ENCODE data around the gene ATAD2B.

The ATAD2B gene

GRCh38 chr2:23839919-23840578, 86.9 kb downstream of the ATAD2B start:
- in situ Hi-C loops (cut with HindIII; ENCODE audit: low sequenced_read_pairs), result no loop called here

GRCh38 chr2:23838996-23839395, 87.9 kb downstream of the ATAD2B start:
- in situ Hi-C loops (cut with HindIII; ENCODE audit: low sequenced_read_pairs), result no loop called here

DNA sequence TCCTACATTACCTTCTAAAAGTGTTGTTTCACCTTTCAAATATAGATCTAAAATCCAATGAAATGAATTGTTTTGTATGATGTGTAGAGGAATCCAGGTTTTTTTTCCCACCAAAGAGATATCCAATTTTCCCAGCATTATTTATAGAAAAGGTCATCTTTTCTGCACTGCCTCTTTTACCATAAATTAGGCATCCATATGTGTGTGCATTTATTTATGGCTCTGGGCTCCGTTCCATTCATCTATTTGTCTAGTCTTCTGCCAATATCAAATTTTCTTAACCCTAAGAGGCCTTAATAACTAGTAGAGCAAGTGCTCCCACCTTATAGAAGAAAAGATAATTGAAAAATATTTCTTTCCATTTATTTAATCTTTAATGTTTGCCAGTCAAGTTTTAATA, 88.3 kb downstream of the ATAD2B start:
- in situ Hi-C loops (cut with HindIII; ENCODE audit: low sequenced_read_pairs), result no loop called here

DNA sequence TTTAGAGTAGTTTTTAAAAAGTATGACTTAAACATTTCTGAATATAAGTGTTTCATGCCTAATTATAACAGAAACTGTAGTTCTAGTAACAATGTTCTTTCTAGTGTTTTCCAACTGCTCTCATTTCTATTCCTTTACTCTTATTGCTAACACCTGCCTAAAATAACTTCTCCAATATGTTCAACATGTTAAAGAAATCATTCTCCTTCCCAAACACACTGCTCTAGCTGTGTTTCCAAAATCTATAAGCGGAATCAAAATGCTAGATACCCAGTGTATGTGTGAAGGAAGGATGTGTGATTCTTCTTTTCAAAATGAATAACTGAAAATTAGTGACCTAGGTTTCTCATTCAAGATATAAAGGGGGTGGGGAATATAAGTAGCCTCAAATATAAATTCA, 89.1 kb downstream of the ATAD2B start:
- in situ Hi-C loops (cut with HindIII; ENCODE audit: low sequenced_read_pairs), result no loop called here

GRCh38 chr2:23836971-23837565, 89.9 kb downstream of the ATAD2B start:
- in situ Hi-C loops (cut with HindIII; ENCODE audit: low sequenced_read_pairs), result no loop called here

- in situ Hi-C loops (cut with HindIII; ENCODE audit: low sequenced_read_pairs), result no loop called here
Observed at GRCh38 chr2:23836505-23836904, 90.4 kb downstream of the ATAD2B start.

- in situ Hi-C loops (cut with HindIII; ENCODE audit: low sequenced_read_pairs), result no loop called here
Observed at GRCh38 chr2:23835988-23836387, 90.9 kb downstream of the ATAD2B start.

DNA sequence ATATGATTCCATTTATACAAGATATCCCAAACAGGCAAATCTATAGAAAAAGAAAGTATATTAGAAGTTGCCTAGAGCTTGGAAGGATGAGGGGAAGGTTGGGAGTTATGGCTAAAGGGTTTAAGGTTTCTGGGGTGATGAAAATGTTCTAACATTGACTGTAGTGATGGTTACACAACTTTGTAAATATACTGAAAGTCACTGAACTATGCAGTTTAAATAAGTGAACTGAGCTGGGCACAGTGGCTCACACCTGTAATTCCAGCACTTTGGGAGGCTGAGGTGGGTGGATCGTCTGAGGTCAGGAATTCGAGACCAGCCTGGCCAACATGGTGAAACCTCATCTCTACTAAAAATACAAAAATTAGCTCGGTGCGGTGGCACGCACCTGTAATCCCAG, 91.5 kb downstream of the ATAD2B start:
- in situ Hi-C loops (cut with HindIII; ENCODE audit: low sequenced_read_pairs), result no loop called here

GRCh38 chr2:23828986-23829385, 97.9 kb downstream of the ATAD2B start:
- in situ Hi-C loops (cut with HindIII; ENCODE audit: low sequenced_read_pairs), result no loop called here

GRCh38 chr2:23828256-23828980, 98.5 kb downstream of the ATAD2B start:
- in situ Hi-C loops (cut with HindIII; ENCODE audit: low sequenced_read_pairs), result no loop called here

GRCh38 chr2:23827287-23827686, 99.6 kb downstream of the ATAD2B start:
- in situ Hi-C loops (cut with HindIII; ENCODE audit: low sequenced_read_pairs), result no loop called here

DNA sequence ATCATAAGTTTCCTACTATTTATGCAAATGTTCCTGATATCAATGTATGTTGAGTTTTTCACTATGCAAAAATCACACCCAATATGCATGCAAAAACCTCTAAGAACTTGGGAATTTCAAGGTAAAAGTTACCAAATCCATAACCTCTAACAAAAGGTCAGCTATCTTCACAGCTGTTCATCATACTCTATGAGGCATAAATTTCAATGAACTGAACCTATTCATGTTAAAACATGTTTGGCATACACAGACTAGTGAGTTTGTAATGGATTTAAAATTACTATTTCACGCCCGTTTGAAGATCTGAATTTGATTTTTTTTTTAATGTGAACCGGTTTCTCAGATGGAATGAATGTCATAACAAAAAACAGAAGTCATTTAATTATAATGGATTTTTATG, 100.2 kb downstream of the ATAD2B start:
- in situ Hi-C loops (cut with HindIII; ENCODE audit: low sequenced_read_pairs), result no loop called here

GRCh38 chr2:23826040-23826439, 100.9 kb downstream of the ATAD2B start:
- in situ Hi-C loops (cut with HindIII; ENCODE audit: low sequenced_read_pairs), result no loop called here

- in situ Hi-C loops (cut with HindIII; ENCODE audit: low sequenced_read_pairs), result no loop called here
Observed at GRCh38 chr2:23824777-23825212, 102.1 kb downstream of the ATAD2B start.

- in situ Hi-C loops (cut with HindIII; ENCODE audit: low sequenced_read_pairs), result no loop called here
Observed at GRCh38 chr2:23823863-23824262, 103.1 kb downstream of the ATAD2B start.

DNA sequence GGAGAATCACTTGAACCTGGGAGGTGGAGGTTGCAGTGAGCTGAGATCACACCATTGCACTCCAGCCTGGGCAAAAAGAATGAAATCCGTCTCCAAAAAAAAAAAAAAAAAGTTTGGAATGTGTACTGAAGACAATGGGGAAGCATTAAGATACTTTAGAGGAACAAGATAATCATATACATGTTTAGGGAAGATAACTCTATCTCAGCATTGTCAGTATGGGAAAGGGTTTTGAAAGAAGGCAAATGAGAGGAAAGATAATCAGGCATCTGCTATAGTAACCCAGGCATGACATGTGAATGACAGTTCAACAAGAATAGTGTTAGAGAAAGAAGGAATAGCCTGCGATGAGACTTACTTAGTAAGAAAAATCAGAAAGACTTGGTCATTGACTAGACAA, 112.0 kb downstream of the ATAD2B start:
- in situ Hi-C loops (cut with HindIII; ENCODE audit: low sequenced_read_pairs), result no loop called here

- in situ Hi-C loops (cut with HindIII; ENCODE audit: low sequenced_read_pairs), result no loop called here
Observed at GRCh38 chr2:23813438-23813837, 113.5 kb downstream of the ATAD2B start.

- in situ Hi-C loops (cut with HindIII; ENCODE audit: low sequenced_read_pairs), result no loop called here
Observed at GRCh38 chr2:23809150-23809549, 117.8 kb downstream of the ATAD2B start.

DNA sequence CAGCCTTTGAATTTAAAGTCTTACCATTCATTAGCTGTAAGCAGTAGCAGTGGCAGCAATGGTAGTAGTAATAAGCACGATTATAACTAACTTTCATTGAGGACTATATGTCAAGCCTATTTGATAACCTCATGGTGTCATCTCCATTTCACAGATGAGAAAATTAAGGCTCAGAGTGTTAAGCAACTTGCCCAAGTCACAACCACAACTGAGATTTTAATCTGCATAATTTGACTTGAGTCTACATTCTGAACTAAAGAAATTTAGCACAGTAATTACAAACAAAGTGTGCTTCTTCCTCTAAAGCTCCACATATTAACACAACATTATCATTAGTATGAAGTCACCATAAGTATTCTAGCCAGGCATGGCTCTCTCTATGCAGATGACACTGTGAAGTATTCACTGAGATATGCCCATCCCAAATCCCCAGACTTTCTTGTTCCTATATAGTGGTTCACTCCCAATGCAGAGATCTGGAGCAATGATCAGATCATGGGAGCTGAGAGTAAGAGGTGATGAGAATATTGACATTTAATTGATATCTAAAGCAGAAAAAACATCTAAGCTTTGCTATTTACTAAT, 120.2 kb downstream of the ATAD2B start:
- in situ Hi-C loops (cut with HindIII; ENCODE audit: low sequenced_read_pairs), result no loop called here

DNA sequence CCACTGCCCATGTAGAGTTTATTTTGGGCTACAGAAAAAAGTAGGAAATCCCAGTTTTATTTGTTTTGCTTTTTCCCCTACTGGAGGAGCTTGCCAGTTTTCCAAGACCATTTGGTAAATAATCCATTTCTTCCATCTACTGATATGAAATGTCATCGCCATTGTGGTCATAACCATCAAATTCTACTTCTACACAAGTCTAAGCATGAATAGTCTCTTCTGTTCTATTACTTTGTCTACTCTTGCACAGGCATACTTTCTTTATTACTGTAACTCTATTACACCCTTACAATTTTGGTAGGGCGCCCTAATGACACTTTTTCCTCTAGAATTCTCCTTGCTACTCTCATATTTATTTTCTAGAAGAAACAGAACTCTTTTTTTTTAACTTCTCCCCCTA, 120.7 kb downstream of the ATAD2B start:
- in situ Hi-C loops (cut with HindIII; ENCODE audit: low sequenced_read_pairs), result no loop called here

DNA sequence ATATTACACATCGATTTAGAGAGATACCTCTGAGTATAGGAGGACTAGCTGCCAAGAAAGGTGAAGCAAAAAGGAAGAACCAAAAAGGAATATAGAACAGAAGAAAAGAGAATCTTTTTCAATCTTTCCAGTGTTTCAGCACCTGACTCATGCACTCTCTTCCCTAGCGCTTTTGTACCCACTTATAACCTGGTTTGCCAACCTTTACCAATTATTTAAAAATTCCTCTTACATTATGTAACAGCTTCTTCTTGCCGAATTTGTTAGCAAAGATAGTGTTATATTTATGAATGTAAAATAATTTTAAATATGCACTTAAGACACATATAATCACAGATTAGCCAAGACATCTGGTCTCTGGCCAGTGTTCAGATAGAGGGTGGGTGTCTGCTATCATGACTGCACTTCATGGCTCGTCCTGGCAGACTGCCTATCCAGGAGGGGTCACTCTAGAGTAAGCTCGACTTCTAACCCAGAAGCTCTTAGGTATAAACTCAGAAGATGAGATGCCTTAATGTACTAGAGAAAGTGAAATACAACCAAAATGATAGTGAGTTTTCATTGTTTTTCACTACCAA, 122.9 kb downstream of the ATAD2B start:
- in situ Hi-C loops (cut with HindIII; ENCODE audit: low sequenced_read_pairs), result no loop called here

All from endothelial cell of hepatic sinusoid (primary cell).